GM23338 (cell line): ENCODE data around the gene FLRT2. TPM values are rescaled to one million over a fixed set of nuclear protein-coding genes. Genes with fewer than 3 reads are reported as not detected.

ENCODE experiments used
- ATAC-seq: fragments of 200-7000 bp; cut with Tn5 transposase; 3 replicates; pipeline ENCODE4 v1.9.1; 2020
- DNase-seq: peaks from one replicate; pipeline ENCODE4 v3.0.0-alpha.2; 2015; ENCODE audit warnings: low spot score
- H2AFZ ChIP-seq: fragments of 200-600 bp; sonication (generic); 2 replicates; pipeline ENCODE4 v1.8.0; 2016; ENCODE audit warnings: antibody characterized with exemption, mild to moderate bottlenecking, moderate library complexity
- H3F3A ChIP-seq: fragments of 200-600 bp; sonication (generic); replicated peaks from 2 replicates; pipeline ENCODE4 v1.8.0; 2017; ENCODE audit warnings: antibody characterized with exemption, mixed run types, low read depth
- H3K27ac ChIP-seq: fragments of 200-600 bp; sonication (generic); 2 replicates; pipeline ENCODE4 v1.6.1; 2016; ENCODE audit warnings: low read depth
- H3K27me3 ChIP-seq: fragments of 200-600 bp; sonication (generic); 2 replicates; pipeline ENCODE4 v1.8.0; 2016; ENCODE audit warnings: mild to moderate bottlenecking, mixed run types, moderate library complexity; ENCODE audit not compliant: insufficient read depth
- H3K36me3 ChIP-seq: fragments of 200-600 bp; sonication (generic); 2 replicates; pipeline ENCODE4 v1.8.0; 2016; ENCODE audit warnings: mild to moderate bottlenecking; ENCODE audit not compliant: insufficient read depth
- H3K4me1 ChIP-seq: fragments of 200-600 bp; sonication (generic); 2 replicates; pipeline ENCODE4 v1.8.0; 2016; ENCODE audit warnings: mild to moderate bottlenecking, moderate library complexity; ENCODE audit not compliant: insufficient read depth
- H3K4me2 ChIP-seq: fragments of 200-600 bp; sonication (generic); 2 replicates; pipeline ENCODE4 v1.7.1; 2017; ENCODE audit warnings: mixed run types
- H3K4me3 ChIP-seq: fragments of 200-600 bp; sonication (generic); 2 replicates; pipeline ENCODE4 v1.6.1; 2016; ENCODE audit warnings: mixed run types
- H3K79me2 ChIP-seq: fragments of 200-600 bp; sonication (generic); replicated peaks from 2 replicates; pipeline ENCODE4 v1.8.0; 2017; ENCODE audit warnings: mild to moderate bottlenecking; ENCODE audit not compliant: insufficient read depth
- H3K9me2 ChIP-seq: fragments of 200-600 bp; sonication (generic); 2 replicates; pipeline ENCODE4 v1.8.0; 2017; ENCODE audit not compliant: insufficient read depth
- H4K20me1 ChIP-seq: fragments of 200-600 bp; sonication (generic); replicated peaks from 2 replicates; pipeline ENCODE4 v1.8.0; 2017; ENCODE audit warnings: mild to moderate bottlenecking; ENCODE audit not compliant: insufficient read depth
- H3K27ac Mint-ChIP-seq: 2 replicates; pipeline ENCODE4 v1.8.0; 2020; ENCODE audit warnings: inconsistent platforms, mild to moderate bottlenecking, moderate library complexity, mixed read lengths
- H3K27me3 Mint-ChIP-seq: 3 replicates; pipeline ENCODE4 v1.8.0; 2022; ENCODE audit warnings: low read depth, mild to moderate bottlenecking, moderate library complexity, mixed read lengths, inconsistent platforms; ENCODE audit not compliant: insufficient read depth, poor library complexity
- H3K36me3 Mint-ChIP-seq: 3 replicates; pipeline ENCODE4 v1.8.0; 2021; ENCODE audit warnings: low read depth, mild to moderate bottlenecking, inconsistent platforms, moderate library complexity, mixed read lengths
- H3K4me1 Mint-ChIP-seq: 3 replicates; pipeline ENCODE4 v1.8.0; 2020; ENCODE audit warnings: mild to moderate bottlenecking, inconsistent platforms, mixed read lengths
- H3K4me3 Mint-ChIP-seq: 3 replicates; pipeline ENCODE4 v1.8.0; 2021; ENCODE audit warnings: moderate library complexity, mild to moderate bottlenecking, inconsistent platforms, mixed read lengths
- H3K9me3 Mint-ChIP-seq: 3 replicates; pipeline ENCODE4 v1.8.0; 2020; ENCODE audit warnings: moderate library complexity, mild to moderate bottlenecking, inconsistent platforms, mixed read lengths
- CREB1 ChIP-seq: fragments of 250-450 bp; sonication (Bioruptor Pico); IDR thresholded peaks from 2 replicates; pipeline ENCODE4 v1.5.0; 2020; ENCODE audit warnings: low read depth, mild to moderate bottlenecking, moderate library complexity
- ETS1 ChIP-seq: IDR thresholded peaks from 2 replicates; pipeline ENCODE4 v1.6.1; 2016; ENCODE audit warnings: antibody characterized with exemption
- EZH2 ChIP-seq: fragments of 200-600 bp; sonication (generic); IDR thresholded peaks from one replicate; pipeline ENCODE4 v1.8.0; 2017; ENCODE audit warnings: antibody characterized with exemption, mild to moderate bottlenecking, low read depth; ENCODE audit not compliant: unreplicated experiment
- EZH2phosphoT487 ChIP-seq: fragments of 200-600 bp; sonication (generic); IDR thresholded peaks from one replicate; pipeline ENCODE4 v1.8.1; 2018; ENCODE audit warnings: antibody characterized with exemption; ENCODE audit not compliant: unreplicated experiment
- JUNB ChIP-seq: IDR thresholded peaks from one replicate; pipeline ENCODE4 v1.6.1; 2016; ENCODE audit warnings: antibody characterized with exemption; ENCODE audit not compliant: unreplicated experiment
- NANOG ChIP-seq: IDR thresholded peaks from 2 replicates; pipeline ENCODE4 v1.6.1; 2016; ENCODE audit warnings: antibody characterized with exemption, borderline replicate concordance
- REST ChIP-seq: IDR thresholded peaks from one replicate; pipeline ENCODE4 v1.6.1; 2018; ENCODE audit warnings: antibody characterized with exemption; ENCODE audit not compliant: unreplicated experiment
- STAT1 ChIP-seq: IDR thresholded peaks from one replicate; pipeline ENCODE4 v1.6.1; 2016; ENCODE audit warnings: antibody characterized with exemption; ENCODE audit not compliant: unreplicated experiment
- ZNF114 ChIP-seq: fragments of 250-450 bp; sonication (Bioruptor Pico); IDR thresholded peaks from 2 replicates; pipeline ENCODE4 v1.5.0; 2020; ENCODE audit warnings: mild to moderate bottlenecking, moderate library complexity
- ZNF331 ChIP-seq: fragments of 250-450 bp; sonication (Bioruptor Pico); IDR thresholded peaks from 2 replicates; pipeline ENCODE4 v1.5.0; 2020; ENCODE audit warnings: low read depth, mild to moderate bottlenecking, moderate library complexity
- polyA plus RNA-seq: library from polyadenylated mRNA; unstranded; fragments of >200 nt; fragmentation: Nextera tagmentation; extraction: Ambion mirVana; gene quantifications from 2 replicates; pipeline ENCODE4 v1.2.1, GENCODE V29; 2016
- total RNA-seq: library from RNA; depleted of rRNA; stranded (reverse); fragments of >200 nt; shearing (Covaris generic); gene quantifications from 2 replicates; pipeline ENCODE4 v1.2.3, GENCODE V29; 2014

The FLRT2 gene
- total and polyA plus RNA-seq, 2 experiments from 2014 or later, result 4.3 to 7.4 TPM

GRCh38 chr14:85520581-85520980 is 9.4 kb upstream of the FLRT2 start:
- H3K79me2 ChIP-seq, result no peaks in the 10 kb centered on the region
- H3K9me3 Mint-ChIP-seq, result no peaks in the 10 kb centered on the region
- no peaks in the 10 kb centered on the region for H3F3A ChIP-seq
- no peaks in the 10 kb centered on the region for H3K36me3 ChIP-seq
- TF ChIP-seq EZH2phosphoT487, result no peak
- no peaks in the 10 kb centered on the region for H4K20me1 ChIP-seq
- no peak overlapping the region for H3K27ac ChIP-seq
- H3K27me3 ChIP-seq, result no peaks in the 10 kb centered on the region
- peaks cover 7% of the 10 kb centered on the region for H3K4me1 ChIP-seq
- ATAC-seq (no peak), DNase-seq (no peak)
- no peak overlapping the region for H3K4me3 ChIP-seq
- H3K27me3 Mint-ChIP-seq, result no peaks in the 10 kb centered on the region
- H3K27ac Mint-ChIP-seq, result no peak overlapping the region
- peaks cover 15% of the 10 kb centered on the region for H3K4me1 Mint-ChIP-seq
- no peak overlapping the region for H2AFZ ChIP-seq
- H3K4me3 Mint-ChIP-seq, result no peak overlapping the region
- H3K9me2 ChIP-seq, result no peaks in the 10 kb centered on the region
- no peaks in the 10 kb centered on the region for H3K36me3 Mint-ChIP-seq
- H3K4me2 ChIP-seq, result no peak overlapping the region

- peaks cover 32% of the 10 kb centered on the region for H3K4me1 Mint-ChIP-seq
- Histone ChIP-seq H3K9me2 (no peaks in the 10 kb centered on the region), H3K4me2 (no peak overlapping the region), H3K79me2 (no peaks in the 10 kb centered on the region), H3K4me1 (peaks cover 21% of the 10 kb centered on the region), H3K36me3 (no peaks in the 10 kb centered on the region), H4K20me1 (no peaks in the 10 kb centered on the region), H3K4me3 (no peak overlapping the region), H3K27ac (no peak overlapping the region), H3F3A (no peaks in the 10 kb centered on the region), H2AFZ (no peak overlapping the region), H3K27me3 (peaks cover 13% of the 10 kb centered on the region)
- no peaks in the 10 kb centered on the region for H3K36me3 Mint-ChIP-seq
- ATAC-seq (no peak), DNase-seq (no peak)
- H3K27ac Mint-ChIP-seq, result no peak overlapping the region
- TF ChIP-seq CREB1 (CRISPR knock-in tag), result no peak
- H3K4me3 Mint-ChIP-seq, result no peak overlapping the region
- H3K9me3 Mint-ChIP-seq, result no peaks in the 10 kb centered on the region
- peaks cover 3% of the 10 kb centered on the region for H3K27me3 Mint-ChIP-seq
These were observed 6.3 kb upstream of the FLRT2 start for GRCh38 chr14:85523624-85524023.

- H3K27me3 Mint-ChIP-seq, result peaks cover 37% of the 10 kb centered on the region
- Histone ChIP-seq H3K79me2 (no peaks in the 10 kb centered on the region), H3K36me3 (no peaks in the 10 kb centered on the region), H3K4me2 (no peak overlapping the region), H4K20me1 (no peaks in the 10 kb centered on the region), H2AFZ (no peak overlapping the region), H3K4me1 (peaks cover 31% of the 10 kb centered on the region), H3K27me3 (peaks cover 47% of the 10 kb centered on the region), H3K9me2 (no peaks in the 10 kb centered on the region), H3K27ac (no peak overlapping the region), H3F3A (peaks cover 3% of the 10 kb centered on the region; the same call in 1 of the 2 replicates), H3K4me3 (no peak overlapping the region)
- no peaks in the 10 kb centered on the region; the same call in 2 of the 3 replicates for H3K9me3 Mint-ChIP-seq
- DNase-seq, result no peak
- H3K4me3 Mint-ChIP-seq, result no peak overlapping the region
- ATAC-seq, result no peak
- no peak overlapping the region for H3K27ac Mint-ChIP-seq
- peaks cover 35% of the 10 kb centered on the region for H3K4me1 Mint-ChIP-seq
- H3K36me3 Mint-ChIP-seq, result no peaks in the 10 kb centered on the region
- TF ChIP-seq JUNB, result no peak
- no peak for TF ChIP-seq STAT1
- no peak for TF ChIP-seq EZH2phosphoT487
- no peak for TF ChIP-seq REST
- TF ChIP-seq EZH2, result no peak
- TF ChIP-seq ZNF331 (CRISPR knock-in tag), result no peak
- TF ChIP-seq ZNF114 (CRISPR knock-in tag), result no peak
- no peak for TF ChIP-seq NANOG
- no peak for TF ChIP-seq ETS1
- no peak for TF ChIP-seq CREB1 (CRISPR knock-in tag)
These were observed 2.9 kb upstream of the FLRT2 start for GRCh38 chr14:85527006-85527405.
